ENCODE results near the gene LTB. TPM values are rescaled to one million over a fixed set of nuclear protein-coding genes. Genes with fewer than 3 reads are reported as not detected.

LTB gene
- total and polyA plus RNA-seq, 9 of the 15 experiments (the other 6 are each of a cell fraction or from before 2014, with no cell fraction given) = 0.07 to 0.51 TPM; not detected in 7

- CTCF ChIA-PET (ENCODE audit: low intra/inter-chr PET ratio) = no interaction called here
- WGBS (ENCODE audit: insufficient coverage, low coverage, missing lambda C conversion rate) = 92% methylated on average over 10 of the region's 10 CpGs
- Histone ChIP-seq H4K20me1 (replicated peaks; ENCODE audit: control insufficient read depth, insufficient read depth, low read length) (peaks cover 31% of the 10 kb centered on the region; the same call in 1 of the 2 replicates), H3K9me3 (replicated peaks; ENCODE audit: control insufficient read depth, insufficient read depth, low read depth, low read length) (no peaks in the 10 kb centered on the region), H3K79me2 (ENCODE audit: control insufficient read depth, insufficient read depth, low read length) (peaks cover 73% of the 10 kb centered on the region), H3K36me3 (ENCODE audit: control insufficient read depth, insufficient read depth, low read length) (peaks cover 82% of the 10 kb centered on the region), H3K27ac (ENCODE audit: extremely low read depth, low read depth, low read length) (no peak overlapping the region), H3K4me1 (replicated peaks in 1 of 2; ENCODE audit: control insufficient read depth in 2 of 2, insufficient read depth in 2 of 2, low read length in 2 of 2) (peaks cover 13 to 21% of the 10 kb centered on the region in 2 experiments), H3K27me3 (ENCODE audit: control insufficient read depth in 2 of 2, insufficient read depth in 2 of 2, low read length in 2 of 2) (no peaks in the 10 kb centered on the region), H3K9me1 (ENCODE audit: control insufficient read depth, insufficient read depth, low read length) (peaks cover 12% of the 10 kb centered on the region), H3K9ac (ENCODE audit: insufficient read depth in 1 of 2, low read depth in 2 of 2, low read length in 2 of 2) (peak overlapping the region in 1 of 2 experiments; percentile 54; a peak in 1 of 4 replicates), H3K4me2 (ENCODE audit: insufficient read depth, low read length) (no peak overlapping the region), H3K4me3 (no peak overlapping the region), H2AFZ (ENCODE audit: low read depth, low read length) (no peak overlapping the region)
- BruUV-seq (replicated peaks) = no TSS peak
- ATAC-seq (no peak), FAIRE-seq (no peak), DNase-seq (ENCODE audit: extremely low read depth in 1 of 4, low spot score in 3 of 4) (no peak)
- in situ Hi-C loops (cut with MboI) = no loop called here
- TF ChIP-seq POLR2G (IDR thresholded peaks at IDR 0.05; ENCODE audit: low read depth, low read length) = peak; percentile 41; the same call in 1 of the 2 replicates
- no peak for TF ChIP-seq TAL1 (IDR thresholded peaks at IDR 0.05)
- TF ChIP-seq RBFOX2 (IDR thresholded peaks at IDR 0.05; ENCODE audit: low read depth, low read length) = peak; percentile 31; the same call in 1 of the 2 replicates
- intact Hi-C loops (cut with micrococcal nuclease) = no loop called here
- POLR2A ChIA-PET = interaction anchor here (1.8 to 12.4 kb wide), 3 partner anchors 12 to 28 kb away, joined by 9 to 274 read pairs (median 41); partner anchors contain the start of gene BAG6
These were observed 41.8 kb upstream of the LTB start for GRCh38 chr6:31624070-31624469.

GRCh38 chr6:31622684-31623091 lies 40.5 kb upstream of the LTB start:
- H3K4me1 ChIP-seq (replicated peaks in 1 of 2; ENCODE audit: control insufficient read depth in 2 of 2, insufficient read depth in 2 of 2, low read length in 2 of 2) = peaks cover 13 to 27% of the 10 kb centered on the region in 2 experiments
- 79% methylated on average over 10 of the region's 10 CpGs for WGBS (ENCODE audit: insufficient coverage, low coverage, missing lambda C conversion rate)
- ChIA-PET CTCF (ENCODE audit: low intra/inter-chr PET ratio) (no interaction called here), POLR2A (interaction anchor here (0.6 to 12.4 kb wide), 18 partner anchors 10 to 1349 kb away, joined by 3 to 274 read pairs (median 4); partner anchors contain the start of genes BAG6, C6orf47, DDX39B and NFKBIL1)
- H3K79me2 ChIP-seq (ENCODE audit: control insufficient read depth, insufficient read depth, low read length) = peaks cover 69% of the 10 kb centered on the region
- DNase-seq (ENCODE audit: extremely low read depth in 1 of 4, low spot score in 3 of 4) (no peak), ATAC-seq (no peak), FAIRE-seq (no peak)
- peaks cover 12% of the 10 kb centered on the region for H3K9me1 ChIP-seq (ENCODE audit: control insufficient read depth, insufficient read depth, low read length)
- no peaks in the 10 kb centered on the region for H3K9me3 ChIP-seq (replicated peaks; ENCODE audit: control insufficient read depth, insufficient read depth, low read depth, low read length)
- H3K27ac ChIP-seq (ENCODE audit: extremely low read depth, low read depth, low read length) = peak overlapping the region; percentile 98; the same call in 2 of the 3 replicates
- H4K20me1 ChIP-seq (replicated peaks; ENCODE audit: control insufficient read depth, insufficient read depth, low read length) = peaks cover 25% of the 10 kb centered on the region; the same call in 1 of the 2 replicates
- peak overlapping the region; percentile 99 for H3K4me2 ChIP-seq (ENCODE audit: insufficient read depth, low read length)
- in situ Hi-C loops (cut with MboI) = no loop called here
- BruUV-seq (replicated peaks) = no TSS peak
- no peak overlapping the region for H2AFZ ChIP-seq (ENCODE audit: low read depth, low read length)
- H3K36me3 ChIP-seq (ENCODE audit: control insufficient read depth, insufficient read depth, low read length) = peaks cover 68% of the 10 kb centered on the region
- H3K9ac ChIP-seq (ENCODE audit: insufficient read depth in 1 of 2, low read depth in 2 of 2, low read length in 2 of 2) = peak overlapping the region; percentile 64 to 98; a peak in 3 of 4 replicates
- no peaks in the 10 kb centered on the region for H3K27me3 ChIP-seq (ENCODE audit: control insufficient read depth in 2 of 2, insufficient read depth in 2 of 2, low read length in 2 of 2)
- intact Hi-C loops (cut with micrococcal nuclease) = no loop called here
- H3K4me3 ChIP-seq = peak overlapping the region; percentile 96; the same call in 1 of the 2 replicates
- TF ChIP-seq ZZZ3 (IDR thresholded peaks at IDR 0.05) (no peak), RAD21 (CRISPR knock-in tag; conservative IDR thresholded peaks at IDR 0.05 in 1 of 2, IDR thresholded peaks at IDR 0.05 in 1 of 2) (no peak), MAX (CRISPR knock-in tag; IDR thresholded peaks at IDR 0.05) (no peak), TAL1 (IDR thresholded peaks at IDR 0.05) (no peak), STAT5A (IDR thresholded peaks at IDR 0.05; ENCODE audit: borderline replicate concordance, low read length) (no peak), ZBTB8A (IDR thresholded peaks at IDR 0.05; ENCODE audit: partially characterized antibody) (no peak), MEF2D (tag; conservative IDR thresholded peaks at IDR 0.05; ENCODE audit: low read depth) (no peak), TBP (optimal IDR thresholded peaks at IDR 0.05; ENCODE audit: low read depth, low read length) (no peak), RBM17 (IDR thresholded peaks at IDR 0.05; ENCODE audit: borderline replicate concordance, low read depth, low read length) (no peak), NCOA2 (IDR thresholded peaks at IDR 0.05; ENCODE audit: partially characterized antibody in 2 of 2) (no peak), GABPB1 (CRISPR knock-in tag; IDR thresholded peaks at IDR 0.05) (0 out of 2 replicates have a peak, but pooled peaks have one; percentile 18), MTA3 (IDR thresholded peaks at IDR 0.05; ENCODE audit: borderline replicate concordance) (no peak), BHLHE40 (IDR thresholded peaks at IDR 0.05; ENCODE audit: low read length) (peak; percentile 68)

Measured in K562 (cell line).